C4-2B (cell line): ENCODE results near the gene MID2.

Source experiments
- CTCF ChIP-seq: fragments of 450-650 bp; conservative IDR thresholded peaks from 2 replicates; pipeline ENCODE4 v1.5.1; 2017; ENCODE audit warnings: mild to moderate bottlenecking
- ZFX ChIP-seq: fragments of 450-650 bp; IDR thresholded peaks from 2 replicates; pipeline ENCODE4 v1.6.1; 2017

- no peak for TF ChIP-seq CTCF
- no peak for TF ChIP-seq ZFX
These were observed 17.2 kb downstream of the MID2 start for GRCh38 chrX:107842715-107843400.
